ENCODE results near the gene TMEM258. TPM values are rescaled to one million over a fixed set of nuclear protein-coding genes. Genes with fewer than 3 reads are reported as not detected.

The TMEM258 gene
- total and polyA plus RNA-seq, 10 donors, result 52.4 to 185 (median 80.0) TPM

DNA sequence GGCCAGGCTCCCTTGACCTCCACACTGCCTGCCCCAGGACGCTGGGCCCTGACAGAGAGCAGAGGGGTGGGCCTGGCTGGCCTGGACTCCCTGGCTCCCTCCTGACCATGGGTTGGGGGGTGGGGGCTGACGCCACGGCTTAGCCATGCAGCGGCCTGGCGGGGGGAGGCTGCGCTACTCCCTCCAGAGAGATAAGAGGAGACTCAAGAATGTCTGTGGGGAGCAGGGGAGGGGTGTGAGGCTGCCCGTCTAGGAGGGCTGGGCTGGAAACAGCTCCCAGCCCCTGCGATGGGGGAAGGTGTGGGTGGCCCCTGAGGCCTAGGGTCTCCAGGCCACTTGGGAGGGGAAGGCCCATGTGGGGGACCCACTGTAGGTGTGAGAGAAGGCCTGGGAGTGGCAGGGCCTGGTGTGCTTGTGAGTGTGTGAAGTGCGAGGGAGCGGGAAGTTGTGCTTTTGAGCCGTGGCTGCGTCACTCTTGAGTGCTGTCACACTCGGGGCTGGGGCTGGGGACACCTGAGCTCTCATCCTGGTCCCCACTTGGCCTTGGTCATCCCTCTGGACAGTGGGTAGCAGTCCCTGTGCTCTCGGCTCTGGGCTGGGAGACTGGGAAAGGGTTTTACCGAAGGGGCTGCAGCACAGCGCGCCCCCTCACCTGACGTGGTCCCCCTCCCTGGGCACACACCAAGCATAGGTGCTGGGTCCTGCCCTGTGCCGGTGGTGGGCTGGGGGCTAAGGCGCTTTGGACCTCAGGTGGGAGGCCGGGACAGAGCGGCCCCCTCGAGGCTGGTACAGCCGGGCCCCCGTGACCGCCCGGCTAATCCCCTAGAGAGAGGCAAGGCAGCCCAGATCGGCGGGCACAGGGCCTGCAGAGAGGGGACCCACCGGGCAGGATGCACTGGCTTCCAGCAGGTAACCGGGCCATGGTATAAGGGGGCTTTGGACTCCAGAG, 37.6 kb downstream of the TMEM258 start:
- 83 to 93% (median 88%) methylated on average over 14 to 31 of the region's 31 CpGs for WGBS, 5 donors
- DNase-seq, result no peak
- intact Hi-C loops (cut with DNase I; ENCODE audit: low total_unique reads), result no loop called here
- Histone ChIP-seq H3K9me3 (no peaks in the 10 kb centered on the region), H3K36me3 (no peaks in the 10 kb centered on the region), H3K4me3 (no peak overlapping the region), H3K27ac (no peak overlapping the region), H3K4me1 (peaks cover 0 to 22% (median 14%) of the 10 kb centered on the region in 6 donors), H3K27me3 (replicated peaks in 1 of 7) (peaks cover 0 to 39% (median 14%) of the 10 kb centered on the region in 7 donors)
- TF ChIP-seq POLR2AphosphoS5 (IDR thresholded peaks at IDR 0.05), result no peak
- TF ChIP-seq POLR2A (IDR thresholded peaks at IDR 0.05), result no peak
- TF ChIP-seq, protein P1, sequence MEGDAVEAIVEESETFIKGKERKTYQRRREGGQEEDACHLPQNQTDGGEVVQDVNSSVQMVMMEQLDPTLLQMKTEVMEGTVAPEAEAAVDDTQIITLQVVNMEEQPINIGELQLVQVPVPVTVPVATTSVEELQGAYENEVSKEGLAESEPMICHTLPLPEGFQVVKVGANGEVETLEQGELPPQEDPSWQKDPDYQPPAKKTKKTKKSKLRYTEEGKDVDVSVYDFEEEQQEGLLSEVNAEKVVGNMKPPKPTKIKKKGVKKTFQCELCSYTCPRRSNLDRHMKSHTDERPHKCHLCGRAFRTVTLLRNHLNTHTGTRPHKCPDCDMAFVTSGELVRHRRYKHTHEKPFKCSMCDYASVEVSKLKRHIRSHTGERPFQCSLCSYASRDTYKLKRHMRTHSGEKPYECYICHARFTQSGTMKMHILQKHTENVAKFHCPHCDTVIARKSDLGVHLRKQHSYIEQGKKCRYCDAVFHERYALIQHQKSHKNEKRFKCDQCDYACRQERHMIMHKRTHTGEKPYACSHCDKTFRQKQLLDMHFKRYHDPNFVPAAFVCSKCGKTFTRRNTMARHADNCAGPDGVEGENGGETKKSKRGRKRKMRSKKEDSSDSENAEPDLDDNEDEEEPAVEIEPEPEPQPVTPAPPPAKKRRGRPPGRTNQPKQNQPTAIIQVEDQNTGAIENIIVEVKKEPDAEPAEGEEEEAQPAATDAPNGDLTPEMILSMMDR (IDR thresholded peaks at IDR 0.05 in 8 of 11, conservative IDR thresholded peaks at IDR 0.05 in 3 of 11), result no peak

DNA sequence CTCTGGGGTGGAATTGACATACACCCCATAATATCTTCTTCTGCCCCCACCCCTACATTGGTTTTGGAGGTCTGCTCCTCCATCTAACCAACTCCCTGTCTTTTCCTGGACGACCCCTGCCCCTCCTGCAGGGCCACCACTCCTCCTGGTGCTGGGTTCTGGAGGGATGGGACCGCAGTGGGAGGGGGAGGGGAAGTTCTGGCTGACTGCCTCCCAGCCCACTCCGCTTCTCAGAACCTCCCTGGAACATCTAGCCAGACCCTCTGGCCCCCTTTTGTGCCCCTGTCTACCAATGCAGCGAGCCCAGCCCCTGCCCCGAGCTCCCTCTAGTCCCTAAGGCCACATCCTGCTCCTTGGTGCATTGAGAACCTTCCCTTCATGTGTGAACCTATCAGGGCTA, 38.7 kb downstream of the TMEM258 start:
- Histone ChIP-seq H3K27ac (no peak overlapping the region), H3K4me3 (no peak overlapping the region), H3K4me1 (peaks cover 0 to 22% (median 14%) of the 10 kb centered on the region in 6 donors), H3K36me3 (no peaks in the 10 kb centered on the region), H3K9me3 (no peaks in the 10 kb centered on the region), H3K27me3 (replicated peaks in 1 of 7) (peaks cover 0 to 49% (median 14%) of the 10 kb centered on the region in 7 donors)
- TF ChIP-seq POLR2A (IDR thresholded peaks at IDR 0.05) (no peak), POLR2AphosphoS5 (IDR thresholded peaks at IDR 0.05) (no peak)
- TF ChIP-seq, protein P1 (IDR thresholded peaks at IDR 0.05 in 8 of 11, conservative IDR thresholded peaks at IDR 0.05 in 3 of 11), result no peak
- intact Hi-C loops (cut with DNase I; ENCODE audit: low total_unique reads), result no loop called here
- 81 to 92% (median 86%) methylated on average over 2 to 5 of the region's 5 CpGs for whole genome bisulfite sequencing, 5 donors
- no peak for DNase-seq

DNA sequence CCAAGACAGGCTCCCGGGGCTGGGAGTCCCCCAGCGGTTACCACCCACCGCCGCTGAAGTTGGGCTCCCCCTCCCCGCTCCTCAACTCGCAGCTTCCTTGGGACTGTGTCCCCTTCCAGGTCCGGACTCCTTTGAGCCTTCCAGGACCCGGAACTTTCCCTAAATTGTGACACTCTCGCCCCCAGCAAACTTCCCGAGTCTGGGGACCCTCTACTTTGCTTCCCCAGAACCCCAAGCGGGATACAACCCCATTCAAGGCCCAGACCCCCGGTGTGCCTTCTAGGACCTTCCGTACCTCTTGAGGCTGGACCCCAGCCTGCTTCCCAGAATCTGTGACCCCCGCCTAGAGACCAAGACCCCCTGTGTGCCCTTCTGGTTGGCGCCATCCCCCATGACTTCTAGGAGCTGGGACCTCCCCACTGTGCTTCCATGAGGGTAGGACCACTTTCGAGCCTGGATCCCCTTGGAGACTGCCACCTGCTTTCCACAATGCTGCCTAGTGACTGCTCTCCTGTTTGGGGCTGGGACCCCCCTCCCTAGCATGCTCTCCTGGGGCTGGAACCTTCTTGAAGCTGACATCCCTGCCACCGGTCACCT, 39.4 kb downstream of the TMEM258 start:
- Histone ChIP-seq H3K4me1 (peaks cover 0 to 24% (median 15%) of the 10 kb centered on the region in 6 donors), H3K36me3 (no peaks in the 10 kb centered on the region), H3K9me3 (no peaks in the 10 kb centered on the region), H3K27ac (no peak overlapping the region), H3K27me3 (replicated peaks in 1 of 7) (peaks cover 0 to 55% (median 14%) of the 10 kb centered on the region in 7 donors), H3K4me3 (peak overlapping the region in 7 of 8 donors; percentile 15 to 68 (median 28))
- intact Hi-C loops (cut with DNase I; ENCODE audit: low total_unique reads), result no loop called here
- 40 to 50% (median 42%) methylated on average over 17 of the region's 17 CpGs for WGBS, 5 donors
- no peak for DNase-seq
- TF ChIP-seq POLR2A (IDR thresholded peaks at IDR 0.05) (no peak), POLR2AphosphoS5 (IDR thresholded peaks at IDR 0.05) (no peak)
- TF ChIP-seq, protein P1 (IDR thresholded peaks at IDR 0.05 in 8 of 11, conservative IDR thresholded peaks at IDR 0.05 in 3 of 11), result no peak
